HG03342 (cell line): ENCODE measurements around the gene LCNL1.

Source experiments
- ATAC-seq: cut with Tn5 transposase; IDR thresholded peaks from one replicate; pipeline ENCODE4 v1.9.1; 2021; ENCODE audit warnings: mild to moderate bottlenecking, moderate library complexity; ENCODE audit not compliant: unreplicated experiment

Gene LCNL1

DNA sequence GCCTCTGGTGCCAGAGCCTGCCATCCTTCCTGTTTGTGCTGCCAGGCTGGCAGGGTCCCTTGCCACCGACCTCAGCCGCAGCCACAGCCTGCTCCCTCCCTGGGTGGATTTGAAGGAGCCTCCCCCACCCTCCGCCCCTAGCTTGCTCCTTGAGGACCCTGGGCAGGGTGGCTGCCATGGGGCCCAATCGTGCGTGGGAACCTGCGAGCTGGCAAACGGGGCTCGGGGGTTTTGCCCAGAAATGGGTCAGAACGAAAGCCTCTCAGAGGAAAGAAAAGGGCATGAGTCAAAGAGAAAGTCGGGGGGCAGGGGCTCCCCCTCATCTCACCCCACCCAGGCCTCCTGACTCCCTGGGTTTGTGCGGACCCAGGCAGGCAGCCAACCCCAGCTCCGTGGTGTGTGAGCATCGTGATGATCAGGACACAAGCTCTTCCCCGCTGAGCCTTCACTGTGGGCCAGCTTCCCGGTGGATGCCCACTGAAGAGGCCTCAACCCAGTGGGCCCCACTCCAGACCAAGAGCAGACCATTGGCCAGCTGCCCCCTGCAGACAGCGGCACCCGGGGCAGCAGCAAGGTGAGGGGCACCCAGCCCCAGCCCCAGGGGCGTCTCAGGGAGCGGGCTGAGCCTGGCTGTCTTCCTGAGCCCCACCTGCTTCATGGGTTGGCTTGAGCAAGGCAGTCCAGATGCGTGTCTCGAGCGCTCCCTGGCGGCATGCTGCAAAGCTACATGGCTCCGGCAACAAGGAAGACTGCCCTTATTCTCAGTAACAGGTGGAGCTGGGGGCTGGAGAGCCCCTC is 52.1 kb downstream of the LCNL1 start:
- no peak for ATAC-seq
